Activated naive CD4-positive, alpha-beta T cell treated with anti-CD3 and anti-CD28 coated beads, Interleukin-2, amount 50 U/mL, for 24 hours (primary cell): ENCODE measurements around the gene TDRD12.
"Not testable (repeated sequence)": the region's sequence is repeated elsewhere in the genome, so short reads cannot be mapped to it uniquely, and the experiment has no call there.

Experiments used
- H3K27ac Mint-ChIP-seq: one replicate; pipeline ENCODE4 v1.8.0; 2021; ENCODE audit warnings: mild to moderate bottlenecking, mixed read lengths
- H3K27me3 Mint-ChIP-seq: one replicate; pipeline ENCODE4 v1.8.0; 2021; ENCODE audit warnings: mixed read lengths
- H3K36me3 Mint-ChIP-seq: one replicate; pipeline ENCODE4 v1.8.0; 2021; ENCODE audit warnings: mixed read lengths
- H3K4me1 Mint-ChIP-seq: one replicate; pipeline ENCODE4 v1.8.0; 2021; ENCODE audit warnings: mixed read lengths
- H3K4me3 Mint-ChIP-seq: one replicate; pipeline ENCODE4 v1.8.0; 2021; ENCODE audit warnings: mild to moderate bottlenecking, mixed read lengths
- H3K9me3 Mint-ChIP-seq: one replicate; pipeline ENCODE4 v1.8.0; 2021; ENCODE audit warnings: mixed read lengths

Gene TDRD12

GRCh38 chr19:32848035-32848434 lies 128.5 kb downstream of the TDRD12 start:
- not testable (repeated sequence) for H3K9me3 Mint-ChIP-seq, H3K4me1 Mint-ChIP-seq, H3K27me3 Mint-ChIP-seq, H3K36me3 Mint-ChIP-seq, H3K27ac Mint-ChIP-seq, H3K4me3 Mint-ChIP-seq

GRCh38 chr19:32852216-32852615 lies 132.6 kb downstream of the TDRD12 start:
- Mint-ChIP-seq H3K4me1 (no peaks in the 10 kb centered on the region), H3K36me3 (peaks cover under 1% of the 10 kb centered on the region), H3K27me3 (no peaks in the 10 kb centered on the region), H3K4me3 (no peak overlapping the region), H3K27ac (no peak overlapping the region), H3K9me3 (no peaks in the 10 kb centered on the region)

DNA sequence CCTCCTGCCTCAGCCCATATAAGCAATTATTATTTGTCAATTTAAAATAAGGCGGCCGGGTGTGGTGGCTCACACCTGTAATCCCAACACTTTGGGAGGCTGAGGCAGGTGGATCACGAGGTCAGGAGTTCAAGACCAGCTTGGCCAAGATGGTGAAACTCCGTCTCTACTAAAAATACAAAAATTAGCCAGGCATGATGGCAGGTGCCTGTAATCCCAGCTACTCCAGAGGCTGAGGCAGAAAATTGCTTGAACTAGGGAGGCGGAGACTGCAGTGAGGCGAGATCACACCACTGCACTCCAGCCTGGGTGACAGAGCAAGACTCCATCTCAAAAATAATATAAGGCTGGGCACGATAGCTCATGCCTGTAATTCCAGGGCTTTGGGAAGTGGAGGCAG lies 137.3 kb downstream of the TDRD12 start:
- not testable (repeated sequence) for H3K27ac Mint-ChIP-seq, H3K27me3 Mint-ChIP-seq, H3K36me3 Mint-ChIP-seq, H3K4me3 Mint-ChIP-seq, H3K4me1 Mint-ChIP-seq, H3K9me3 Mint-ChIP-seq

DNA sequence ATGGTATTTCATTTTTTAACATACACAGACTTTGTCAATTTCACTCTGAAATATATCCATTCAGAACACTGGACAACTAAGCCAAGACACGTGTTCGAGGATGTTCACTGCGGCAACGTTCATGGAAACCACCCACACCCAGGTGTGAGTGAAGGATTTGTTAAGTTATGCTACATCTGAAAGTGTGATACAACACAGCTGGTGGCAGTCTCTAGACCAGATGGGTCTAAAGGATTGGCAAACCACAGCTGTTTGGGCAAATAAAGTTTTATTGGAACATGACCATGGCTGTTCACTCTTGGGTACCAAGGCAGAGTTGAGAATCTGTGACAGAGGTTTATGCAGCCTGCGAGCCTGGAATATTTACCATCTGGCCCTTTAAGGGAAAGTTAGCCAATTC lies 138.0 kb downstream of the TDRD12 start:
- no peaks in the 10 kb centered on the region for H3K4me1 Mint-ChIP-seq
- H3K36me3 Mint-ChIP-seq = no peaks in the 10 kb centered on the region
- H3K4me3 Mint-ChIP-seq = no peak overlapping the region
- H3K9me3 Mint-ChIP-seq = no peaks in the 10 kb centered on the region
- H3K27ac Mint-ChIP-seq = no peak overlapping the region
- no peaks in the 10 kb centered on the region for H3K27me3 Mint-ChIP-seq

GRCh38 chr19:32858155-32858554 lies 138.6 kb downstream of the TDRD12 start:
- Mint-ChIP-seq H3K4me1 (no peaks in the 10 kb centered on the region), H3K27me3 (no peaks in the 10 kb centered on the region), H3K27ac (no peak overlapping the region), H3K4me3 (no peak overlapping the region), H3K9me3 (no peaks in the 10 kb centered on the region), H3K36me3 (no peaks in the 10 kb centered on the region)

DNA sequence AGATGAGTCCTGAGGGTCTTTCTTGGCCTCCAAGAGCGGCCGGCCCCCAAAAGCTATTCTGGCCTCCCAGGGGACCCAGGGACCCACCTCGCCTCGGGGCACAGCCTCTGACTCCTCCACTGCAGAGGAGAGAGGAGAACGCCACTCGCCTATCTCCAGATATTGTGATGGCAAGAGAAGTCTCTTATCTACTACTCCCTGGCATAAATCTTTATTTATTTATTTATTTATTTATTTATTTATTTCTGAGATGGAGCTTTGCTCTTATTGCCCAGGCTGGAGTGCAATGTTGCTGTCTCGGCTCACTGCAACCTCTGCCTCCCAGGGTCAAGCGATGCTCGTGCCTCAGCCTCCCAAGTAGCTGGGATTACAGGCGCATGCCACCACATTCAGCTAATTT lies 139.0 kb downstream of the TDRD12 start:
- Mint-ChIP-seq H3K4me1 (no peaks in the 10 kb centered on the region), H3K4me3 (no peak overlapping the region), H3K9me3 (no peaks in the 10 kb centered on the region)

DNA sequence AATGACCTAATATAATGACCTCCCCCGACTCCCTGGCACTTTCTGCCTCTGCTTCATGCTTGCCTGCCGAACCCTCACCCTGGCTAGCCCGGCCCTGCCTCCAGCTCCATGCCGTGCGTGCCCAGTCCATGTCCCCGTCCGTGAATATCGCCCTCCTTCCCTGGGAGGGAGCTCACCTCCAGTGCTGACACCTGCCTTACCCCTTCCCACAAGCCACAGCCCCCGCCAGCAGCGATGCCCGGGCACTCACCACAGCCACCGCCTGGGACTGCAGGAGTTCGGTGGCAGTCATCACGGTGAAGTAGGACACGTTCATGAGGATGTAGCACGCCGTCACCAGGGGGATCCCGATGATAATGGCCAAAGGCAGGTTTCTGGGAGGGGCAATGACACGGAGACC lies 140.0 kb downstream of the TDRD12 start:
- Mint-ChIP-seq H3K9me3 (no peaks in the 10 kb centered on the region), H3K4me3 (no peak overlapping the region), H3K27me3 (no peaks in the 10 kb centered on the region), H3K27ac (no peak overlapping the region), H3K4me1 (no peaks in the 10 kb centered on the region), H3K36me3 (no peaks in the 10 kb centered on the region)

More for the DNA sequence above, 139.0 kb downstream of the TDRD12 start:
- H3K27me3 Mint-ChIP-seq = no peaks in the 10 kb centered on the region
- no peaks in the 10 kb centered on the region for H3K36me3 Mint-ChIP-seq
- H3K27ac Mint-ChIP-seq = no peak overlapping the region

DNA sequence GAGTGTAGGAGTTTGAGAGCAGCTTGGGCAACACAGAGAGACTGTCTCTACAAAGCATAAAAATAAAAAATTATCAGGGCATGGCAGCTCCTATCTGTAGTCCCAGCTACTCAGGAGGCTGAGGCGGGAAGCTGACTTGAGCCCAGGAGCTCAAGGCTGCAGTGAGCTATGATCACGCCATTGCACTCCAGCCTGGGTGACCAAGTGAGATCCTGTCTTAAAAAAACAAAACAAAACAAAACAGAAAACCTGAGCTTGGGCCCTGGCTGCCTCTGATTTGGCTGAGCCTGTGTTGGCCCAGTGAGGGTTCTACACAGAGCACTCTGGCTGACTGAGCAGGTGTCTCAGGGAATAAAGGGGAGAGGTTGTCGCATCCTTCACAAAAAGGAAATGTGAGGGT lies 142.0 kb downstream of the TDRD12 start:
- Mint-ChIP-seq H3K4me3 (no peak overlapping the region), H3K9me3 (no peaks in the 10 kb centered on the region), H3K4me1 (no peaks in the 10 kb centered on the region), H3K27ac (no peak overlapping the region), H3K36me3 (no peaks in the 10 kb centered on the region), H3K27me3 (no peaks in the 10 kb centered on the region)

GRCh38 chr19:32862173-32862572 lies 142.6 kb downstream of the TDRD12 start:
- no peaks in the 10 kb centered on the region for H3K27me3 Mint-ChIP-seq
- no peak overlapping the region for H3K4me3 Mint-ChIP-seq
- no peaks in the 10 kb centered on the region for H3K4me1 Mint-ChIP-seq

DNA sequence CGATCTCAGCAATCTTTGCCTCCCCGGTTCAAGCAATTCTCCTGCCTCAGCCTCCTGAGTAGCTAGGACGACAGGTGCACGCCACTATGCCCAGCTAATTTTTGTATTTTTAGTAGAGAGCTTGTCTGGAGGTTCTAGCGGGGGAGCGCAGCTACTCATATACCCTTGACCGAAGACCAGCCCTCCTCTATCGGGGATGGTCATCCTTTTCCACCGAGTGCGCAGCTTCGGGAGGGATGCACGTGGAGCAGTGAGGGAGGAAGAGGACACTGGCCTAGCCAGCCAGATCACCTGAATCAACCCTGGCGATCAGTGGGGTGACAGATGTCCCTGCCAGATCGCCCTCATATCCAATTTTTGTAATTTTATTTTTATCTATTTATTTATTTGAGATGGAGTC lies 143.2 kb downstream of the TDRD12 start:
- Mint-ChIP-seq H3K4me3 (no peak overlapping the region), H3K27me3 (no peaks in the 10 kb centered on the region), H3K27ac (no peak overlapping the region), H3K9me3 (no peaks in the 10 kb centered on the region), H3K36me3 (no peaks in the 10 kb centered on the region), H3K4me1 (no peaks in the 10 kb centered on the region)

More at GRCh38 chr19:32862173-32862572, 142.6 kb downstream of the TDRD12 start:
- Mint-ChIP-seq H3K27ac (no peak overlapping the region), H3K36me3 (no peaks in the 10 kb centered on the region), H3K9me3 (no peaks in the 10 kb centered on the region)

DNA sequence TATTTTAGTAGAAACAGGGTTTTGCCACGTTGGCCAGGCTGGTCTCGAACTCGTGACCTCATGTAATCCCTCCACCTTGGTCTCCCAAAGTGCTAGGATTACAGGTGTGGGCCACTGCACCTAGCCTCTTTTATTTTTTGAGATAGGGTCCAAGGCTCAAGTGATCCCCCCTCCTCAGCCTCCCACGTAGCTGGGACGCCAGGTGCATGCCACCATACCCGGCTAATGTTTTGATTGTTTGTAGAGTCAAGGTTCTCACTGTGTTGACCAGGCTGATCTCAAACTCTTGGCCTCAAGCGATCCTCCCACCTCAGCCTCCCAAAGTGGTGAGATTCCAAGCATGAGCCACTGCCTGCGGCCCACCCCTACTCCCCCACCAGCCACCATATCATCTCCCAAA lies 143.7 kb downstream of the TDRD12 start:
- Mint-ChIP-seq H3K4me3 (no peak overlapping the region), H3K36me3 (no peaks in the 10 kb centered on the region)

DNA sequence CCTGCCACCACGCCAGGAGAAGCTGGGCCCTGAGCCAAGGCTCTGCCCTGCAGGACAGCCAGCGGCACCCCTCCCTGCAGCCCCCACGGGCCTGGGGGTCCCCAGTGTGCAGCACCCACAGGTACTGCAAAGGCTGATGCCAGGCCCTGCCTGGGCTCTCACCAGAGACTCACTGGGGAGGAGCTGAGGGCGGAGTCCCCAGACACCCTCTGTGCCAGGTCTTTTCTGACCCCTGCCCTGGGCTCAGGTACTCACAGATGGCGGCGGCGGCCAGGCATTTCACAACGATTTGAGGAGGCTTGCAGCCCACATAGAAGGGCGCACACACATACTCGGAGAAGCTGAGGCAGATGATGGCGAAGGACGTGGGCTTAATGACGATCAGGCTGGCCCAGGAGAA lies 144.3 kb downstream of the TDRD12 start:
- Mint-ChIP-seq H3K27me3 (no peaks in the 10 kb centered on the region), H3K4me3 (no peak overlapping the region), H3K27ac (no peak overlapping the region), H3K36me3 (no peaks in the 10 kb centered on the region), H3K9me3 (no peaks in the 10 kb centered on the region), H3K4me1 (no peaks in the 10 kb centered on the region)

More for the DNA sequence above, 143.7 kb downstream of the TDRD12 start:
- Mint-ChIP-seq H3K4me1 (no peaks in the 10 kb centered on the region), H3K9me3 (no peaks in the 10 kb centered on the region), H3K27ac (no peak overlapping the region), H3K27me3 (no peaks in the 10 kb centered on the region)

DNA sequence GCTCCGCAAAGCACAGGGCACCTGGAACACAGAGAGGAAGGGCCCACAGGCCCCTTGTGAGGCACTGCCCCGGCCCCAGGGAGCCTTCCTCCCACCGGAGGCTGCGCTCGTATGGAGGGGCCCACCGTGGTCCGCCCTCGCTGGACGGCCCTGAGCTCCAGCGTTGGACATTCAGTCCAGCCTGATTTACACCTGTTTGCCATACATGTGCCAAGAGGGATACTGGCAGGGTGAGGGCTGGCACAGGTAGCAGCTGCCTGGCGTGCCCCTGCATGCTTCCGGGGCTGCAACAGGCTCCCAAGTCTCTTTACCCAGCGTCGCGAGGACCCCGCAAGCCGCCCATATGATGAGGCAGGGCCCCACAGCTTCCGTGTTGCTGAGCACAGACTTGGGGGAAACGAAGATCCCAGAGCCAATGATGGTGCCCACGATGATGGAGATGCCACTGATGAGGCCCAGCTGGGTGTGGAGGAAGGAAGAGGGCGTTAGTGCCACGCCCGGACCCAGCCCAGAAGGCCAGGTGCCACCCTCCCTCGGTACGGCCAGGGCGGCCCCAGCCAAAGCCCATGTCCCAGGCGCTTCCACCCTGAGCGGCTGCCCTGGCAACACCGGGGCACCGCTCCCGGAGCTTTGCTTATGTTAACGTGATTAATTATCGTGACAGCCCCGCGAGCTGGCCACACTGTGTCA lies 144.9 kb downstream of the TDRD12 start:
- Mint-ChIP-seq H3K27me3 (no peaks in the 10 kb centered on the region), H3K27ac (no peak overlapping the region), H3K4me1 (no peaks in the 10 kb centered on the region), H3K36me3 (no peaks in the 10 kb centered on the region), H3K9me3 (no peaks in the 10 kb centered on the region), H3K4me3 (no peak overlapping the region)

DNA sequence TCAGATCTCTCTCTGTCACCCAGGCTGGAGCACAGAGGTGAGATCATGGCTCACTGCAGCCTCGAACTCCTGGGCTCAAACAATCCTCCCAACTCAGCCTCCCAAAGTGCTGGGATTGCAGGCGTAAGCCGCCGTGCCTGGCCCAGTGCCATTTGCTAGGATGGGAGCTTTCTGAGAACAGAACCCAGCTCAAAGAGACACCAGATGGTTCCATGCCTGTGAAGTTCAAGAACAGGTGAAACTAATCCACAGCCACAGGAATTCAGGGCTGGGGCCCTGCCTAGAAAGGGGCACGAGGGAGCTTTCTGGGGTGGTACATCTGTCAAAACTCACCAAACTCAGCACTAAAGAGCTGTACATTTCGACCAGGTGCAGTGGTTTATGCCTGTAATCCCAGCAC lies 145.8 kb downstream of the TDRD12 start:
- no peaks in the 10 kb centered on the region for H3K9me3 Mint-ChIP-seq
- H3K36me3 Mint-ChIP-seq = no peaks in the 10 kb centered on the region
- H3K27me3 Mint-ChIP-seq = no peaks in the 10 kb centered on the region
- no peaks in the 10 kb centered on the region for H3K4me1 Mint-ChIP-seq
- no peak overlapping the region for H3K4me3 Mint-ChIP-seq
- H3K27ac Mint-ChIP-seq = no peak overlapping the region

DNA sequence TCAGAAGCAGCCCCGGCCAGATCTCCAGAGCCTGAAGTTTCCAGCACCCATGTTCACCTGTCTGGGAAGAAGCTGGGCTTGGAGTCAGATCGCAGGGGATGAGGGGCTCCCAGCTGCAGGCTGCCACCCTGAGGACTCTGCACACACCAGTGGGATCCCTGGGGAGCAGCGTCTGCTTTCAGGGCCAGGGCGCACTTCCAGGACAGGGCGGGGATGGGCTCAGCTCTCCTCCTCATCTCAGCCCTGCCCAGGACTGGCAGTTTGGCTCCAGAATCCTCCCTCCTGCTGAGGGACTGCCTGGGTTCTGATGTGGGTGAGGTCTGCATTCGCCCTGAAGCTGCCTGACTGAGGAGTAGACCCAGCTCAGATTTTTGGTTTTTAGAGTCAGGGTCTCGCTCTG lies 146.5 kb downstream of the TDRD12 start:
- Mint-ChIP-seq H3K9me3 (no peaks in the 10 kb centered on the region), H3K27ac (no peak overlapping the region), H3K27me3 (no peaks in the 10 kb centered on the region), H3K4me3 (no peak overlapping the region), H3K36me3 (no peaks in the 10 kb centered on the region), H3K4me1 (no peaks in the 10 kb centered on the region)

- Mint-ChIP-seq H3K27me3 (no peaks in the 10 kb centered on the region), H3K36me3 (no peaks in the 10 kb centered on the region), H3K27ac (no peak overlapping the region), H3K9me3 (no peaks in the 10 kb centered on the region), H3K4me3 (no peak overlapping the region), H3K4me1 (no peaks in the 10 kb centered on the region)
These were observed 147.1 kb downstream of the TDRD12 start for GRCh38 chr19:32866564-32867265.

DNA sequence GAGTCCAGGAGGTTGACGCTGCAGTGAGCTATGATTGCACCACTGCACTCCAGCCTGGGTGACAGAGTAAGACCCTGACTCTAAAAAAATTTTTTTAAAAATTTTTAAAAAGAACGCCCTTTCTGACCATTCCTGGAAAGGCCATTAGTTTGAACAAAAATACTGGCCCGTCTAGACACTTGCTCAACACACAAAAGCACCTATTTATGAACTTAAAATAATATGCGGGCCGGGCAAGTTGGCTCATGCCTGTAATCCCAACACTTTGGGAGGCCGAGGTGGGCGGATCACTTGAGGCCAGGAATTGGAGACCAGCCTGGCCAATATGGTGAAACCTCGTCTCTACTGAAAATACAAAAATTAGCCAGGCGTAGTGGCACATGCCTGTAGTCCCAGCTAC lies 147.9 kb downstream of the TDRD12 start:
- H3K27ac Mint-ChIP-seq, H3K4me1 Mint-ChIP-seq, H3K4me3 Mint-ChIP-seq, H3K9me3 Mint-ChIP-seq, H3K27me3 Mint-ChIP-seq, H3K36me3 Mint-ChIP-seq: not testable (repeated sequence)
